ENCODE measurements around the gene KRI1.

The KRI1 gene

GRCh38 chr19:10523135-10523636, 42.6 kb downstream of the KRI1 start:
- no peak overlapping the region for H3K4me3 ChIP-seq (ENCODE audit: low read depth in 1 of 2, low read length in 1 of 2)
- peaks cover 57% of the 10 kb centered on the region for H3K27me3 ChIP-seq
- no peaks in the 10 kb centered on the region for H3K4me1 ChIP-seq (ENCODE audit: control insufficient read depth in 1 of 2, insufficient read depth in 1 of 2, low read depth in 1 of 2, low read length in 1 of 2)
- no peaks in the 10 kb centered on the region for H3K9me3 ChIP-seq
- H3K27ac ChIP-seq: no peak overlapping the region
- H3K36me3 ChIP-seq: no peaks in the 10 kb centered on the region
- TF ChIP-seq, protein P1, sequence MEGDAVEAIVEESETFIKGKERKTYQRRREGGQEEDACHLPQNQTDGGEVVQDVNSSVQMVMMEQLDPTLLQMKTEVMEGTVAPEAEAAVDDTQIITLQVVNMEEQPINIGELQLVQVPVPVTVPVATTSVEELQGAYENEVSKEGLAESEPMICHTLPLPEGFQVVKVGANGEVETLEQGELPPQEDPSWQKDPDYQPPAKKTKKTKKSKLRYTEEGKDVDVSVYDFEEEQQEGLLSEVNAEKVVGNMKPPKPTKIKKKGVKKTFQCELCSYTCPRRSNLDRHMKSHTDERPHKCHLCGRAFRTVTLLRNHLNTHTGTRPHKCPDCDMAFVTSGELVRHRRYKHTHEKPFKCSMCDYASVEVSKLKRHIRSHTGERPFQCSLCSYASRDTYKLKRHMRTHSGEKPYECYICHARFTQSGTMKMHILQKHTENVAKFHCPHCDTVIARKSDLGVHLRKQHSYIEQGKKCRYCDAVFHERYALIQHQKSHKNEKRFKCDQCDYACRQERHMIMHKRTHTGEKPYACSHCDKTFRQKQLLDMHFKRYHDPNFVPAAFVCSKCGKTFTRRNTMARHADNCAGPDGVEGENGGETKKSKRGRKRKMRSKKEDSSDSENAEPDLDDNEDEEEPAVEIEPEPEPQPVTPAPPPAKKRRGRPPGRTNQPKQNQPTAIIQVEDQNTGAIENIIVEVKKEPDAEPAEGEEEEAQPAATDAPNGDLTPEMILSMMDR (IDR thresholded peaks at IDR 0.05): no peak

- H3K27ac ChIP-seq: no peak overlapping the region
- H3K27me3 ChIP-seq: peaks cover 73% of the 10 kb centered on the region
- TF ChIP-seq, protein P1 (IDR thresholded peaks at IDR 0.05): no peak
These were observed 44.2 kb downstream of the KRI1 start for GRCh38 chr19:10521461-10522171.

DNA sequence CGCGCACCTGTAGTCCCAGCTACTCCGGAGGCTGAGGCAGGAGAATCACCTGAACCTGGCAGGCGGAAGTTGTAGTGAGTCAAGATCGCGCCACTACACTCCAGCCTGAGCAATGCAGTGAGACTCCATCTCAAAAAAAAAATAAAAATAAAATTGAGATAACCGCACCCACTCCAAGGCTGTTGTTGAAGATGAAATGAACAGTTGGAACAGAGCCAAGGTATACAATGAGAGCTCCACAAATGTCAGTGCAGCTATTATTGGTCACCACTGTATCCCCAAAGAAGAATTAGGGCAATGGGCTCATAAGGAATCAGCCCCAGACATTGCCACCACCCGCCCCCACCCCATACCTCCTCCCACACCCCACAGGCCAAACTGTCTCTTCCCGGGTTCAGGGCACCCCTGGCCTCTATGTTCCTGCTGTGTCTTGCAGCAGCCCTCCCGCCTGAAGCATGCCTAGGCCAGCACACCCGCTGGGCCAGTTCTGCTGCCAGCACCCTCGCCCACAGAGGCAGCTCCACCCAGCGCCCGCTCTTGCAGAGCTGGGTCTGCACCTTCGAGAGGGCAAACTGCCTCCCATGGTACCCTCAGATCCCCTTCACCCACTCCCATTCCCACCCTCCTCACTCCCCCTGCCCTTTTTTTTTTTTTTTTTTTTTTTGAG, 45.0 kb downstream of the KRI1 start:
- TF ChIP-seq, protein P1 (IDR thresholded peaks at IDR 0.05): no peak
- H3K27ac ChIP-seq: no peak overlapping the region
- no peaks in the 10 kb centered on the region for H3K9me3 ChIP-seq
- H3K36me3 ChIP-seq: no peaks in the 10 kb centered on the region
- H3K4me1 ChIP-seq (ENCODE audit: control insufficient read depth in 1 of 2, insufficient read depth in 1 of 2, low read depth in 1 of 2, low read length in 1 of 2): peaks cover 0 to 8% of the 10 kb centered on the region in 2 experiments
- H3K4me3 ChIP-seq (ENCODE audit: low read depth in 1 of 2, low read length in 1 of 2): no peak overlapping the region
- peaks cover 81% of the 10 kb centered on the region for H3K27me3 ChIP-seq

More at GRCh38 chr19:10521461-10522171, 44.2 kb downstream of the KRI1 start:
- Histone ChIP-seq H3K36me3 (no peaks in the 10 kb centered on the region), H3K9me3 (no peaks in the 10 kb centered on the region), H3K4me3 (ENCODE audit: low read depth in 1 of 2, low read length in 1 of 2) (no peak overlapping the region), H3K4me1 (ENCODE audit: control insufficient read depth in 1 of 2, insufficient read depth in 1 of 2, low read depth in 1 of 2, low read length in 1 of 2) (peaks cover 0 to 8% of the 10 kb centered on the region in 2 experiments)

- Histone ChIP-seq H3K4me3 (ENCODE audit: low read depth in 1 of 2, low read length in 1 of 2) (no peak overlapping the region), H3K27me3 (peaks cover 94% of the 10 kb centered on the region), H3K27ac (no peak overlapping the region), H3K9me3 (no peaks in the 10 kb centered on the region), H3K4me1 (ENCODE audit: control insufficient read depth in 1 of 2, insufficient read depth in 1 of 2, low read depth in 1 of 2, low read length in 1 of 2) (peaks cover 0 to 8% of the 10 kb centered on the region in 2 experiments), H3K36me3 (no peaks in the 10 kb centered on the region)
- TF ChIP-seq, protein P1 (IDR thresholded peaks at IDR 0.05): no peak
These were observed 46.4 kb downstream of the KRI1 start for GRCh38 chr19:10519421-10519820.

GRCh38 chr19:10518444-10519361, 47.1 kb downstream of the KRI1 start:
- peaks cover 0 to 8% of the 10 kb centered on the region in 2 experiments for H3K4me1 ChIP-seq (ENCODE audit: control insufficient read depth in 1 of 2, insufficient read depth in 1 of 2, low read depth in 1 of 2, low read length in 1 of 2)
- H3K27ac ChIP-seq: no peak overlapping the region
- no peaks in the 10 kb centered on the region for H3K9me3 ChIP-seq
- no peak overlapping the region for H3K4me3 ChIP-seq (ENCODE audit: low read depth in 1 of 2, low read length in 1 of 2)
- TF ChIP-seq, protein P1 (IDR thresholded peaks at IDR 0.05): no peak
- H3K27me3 ChIP-seq: peaks cover 95% of the 10 kb centered on the region
- no peaks in the 10 kb centered on the region for H3K36me3 ChIP-seq
